GM18505 (cell line): ENCODE data around the gene FAM186B.

Experiments
- ATAC-seq: cut with Tn5 transposase; IDR thresholded peaks from one replicate; pipeline ENCODE4 v1.9.1; 2021; ENCODE audit not compliant: unreplicated experiment
- POLR2A ChIP-seq: IDR thresholded peaks from 4 replicates; pipeline ENCODE4 v1.6.1; 2011; ENCODE audit warnings: borderline replicate concordance; ENCODE audit not compliant: insufficient read depth, insufficient read length; ENCODE audit errors: extremely low read depth

FAM186B gene

DNA sequence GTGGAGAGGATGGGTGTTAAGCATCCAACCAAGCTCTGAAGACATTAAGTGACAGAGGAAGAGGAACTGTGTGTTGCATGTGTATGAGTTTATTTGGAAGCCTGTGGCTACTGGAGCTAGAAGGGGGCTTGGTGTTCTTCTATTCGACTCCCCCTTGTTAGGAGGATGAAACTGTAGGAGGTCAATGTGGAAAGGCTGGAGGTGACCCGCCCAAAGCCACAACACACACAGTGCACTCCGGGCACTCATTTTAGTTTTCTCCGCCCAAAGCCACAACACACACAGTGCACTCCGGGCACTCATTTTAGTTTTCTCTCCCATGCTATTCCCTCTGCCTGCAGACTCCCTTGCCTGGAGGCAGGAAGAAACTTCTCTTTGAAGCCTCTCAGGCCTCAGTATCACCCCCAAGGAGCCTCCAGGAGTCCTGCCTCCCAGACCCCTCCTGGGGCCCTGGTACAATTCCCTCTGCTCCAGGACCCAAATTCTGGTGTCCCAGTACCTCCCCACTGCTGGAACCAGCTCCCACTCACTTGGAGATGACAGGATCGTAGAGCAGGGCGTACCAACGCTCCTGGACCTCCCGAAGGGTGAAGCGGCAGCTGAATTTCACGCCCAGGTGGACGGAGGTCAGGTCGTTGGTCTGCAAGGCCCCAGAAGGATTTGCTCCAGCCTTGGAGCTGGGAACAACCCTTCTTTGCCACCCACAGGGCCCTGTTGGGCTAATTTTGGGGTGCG, 41.3 kb downstream of the FAM186B start:
- ATAC-seq: no peak
- no peak for TF ChIP-seq POLR2A

DNA sequence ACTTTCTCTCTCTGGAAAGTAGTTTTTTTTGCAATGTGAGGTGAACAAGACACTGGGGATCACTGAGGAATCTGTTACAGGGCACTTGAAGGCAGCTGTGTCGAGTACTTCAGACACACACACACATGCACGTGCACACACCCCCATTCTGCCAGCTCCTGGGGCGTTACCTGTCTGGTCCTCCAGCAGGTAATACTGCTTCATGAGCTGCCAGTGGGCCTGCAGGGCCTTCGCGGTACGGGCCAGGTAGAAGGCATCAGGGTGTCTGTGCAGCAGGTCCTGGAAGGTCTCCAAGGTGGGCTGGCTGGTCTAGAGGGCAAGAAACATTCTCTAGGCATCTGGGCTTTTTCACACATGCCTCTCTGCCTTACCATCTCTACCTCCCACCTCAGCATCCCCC, 42.6 kb downstream of the FAM186B start:
- ATAC-seq: no peak
- TF ChIP-seq POLR2A: no peak

DNA sequence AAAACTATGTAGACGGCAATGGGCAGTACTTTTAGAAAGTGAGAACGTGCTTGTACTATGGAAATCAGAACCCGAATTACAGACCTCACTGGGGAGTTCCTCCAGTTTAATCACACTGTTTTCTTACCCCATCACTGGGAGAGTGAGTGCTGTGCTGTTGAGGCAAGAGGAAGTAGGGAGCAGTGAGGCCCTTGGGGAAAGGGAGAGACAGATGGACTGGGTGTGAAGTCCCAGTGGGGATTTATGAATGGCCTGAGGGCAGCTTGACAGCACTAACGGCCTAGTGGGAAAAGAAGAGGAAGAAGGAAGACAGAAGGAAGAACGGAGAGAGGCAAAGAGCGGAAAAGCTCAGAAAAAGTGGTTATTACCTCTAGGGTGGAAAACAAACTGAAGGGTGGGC, 43.2 kb downstream of the FAM186B start:
- ATAC-seq: no peak
- no peak for TF ChIP-seq POLR2A

DNA sequence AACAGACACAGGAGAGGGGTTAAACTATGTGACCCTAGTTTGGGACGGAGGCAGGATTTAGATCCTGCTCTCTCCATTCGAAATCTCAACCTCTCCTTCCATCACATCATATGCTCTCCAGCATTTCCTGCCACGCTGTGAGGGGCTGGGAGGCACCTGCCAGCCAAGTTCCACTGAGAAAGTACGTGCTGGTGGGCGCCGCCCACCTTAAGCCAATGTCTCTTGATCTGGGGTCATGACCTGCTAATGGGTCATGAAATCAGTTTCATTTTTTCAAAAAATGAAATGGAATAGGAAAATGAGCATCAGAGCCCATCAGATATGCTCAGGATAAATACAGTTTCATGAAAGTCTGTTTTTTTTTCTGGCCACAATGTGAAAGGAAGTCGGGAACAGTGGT, 44.7 kb downstream of the FAM186B start:
- no peak for TF ChIP-seq POLR2A
- ATAC-seq: no peak

DNA sequence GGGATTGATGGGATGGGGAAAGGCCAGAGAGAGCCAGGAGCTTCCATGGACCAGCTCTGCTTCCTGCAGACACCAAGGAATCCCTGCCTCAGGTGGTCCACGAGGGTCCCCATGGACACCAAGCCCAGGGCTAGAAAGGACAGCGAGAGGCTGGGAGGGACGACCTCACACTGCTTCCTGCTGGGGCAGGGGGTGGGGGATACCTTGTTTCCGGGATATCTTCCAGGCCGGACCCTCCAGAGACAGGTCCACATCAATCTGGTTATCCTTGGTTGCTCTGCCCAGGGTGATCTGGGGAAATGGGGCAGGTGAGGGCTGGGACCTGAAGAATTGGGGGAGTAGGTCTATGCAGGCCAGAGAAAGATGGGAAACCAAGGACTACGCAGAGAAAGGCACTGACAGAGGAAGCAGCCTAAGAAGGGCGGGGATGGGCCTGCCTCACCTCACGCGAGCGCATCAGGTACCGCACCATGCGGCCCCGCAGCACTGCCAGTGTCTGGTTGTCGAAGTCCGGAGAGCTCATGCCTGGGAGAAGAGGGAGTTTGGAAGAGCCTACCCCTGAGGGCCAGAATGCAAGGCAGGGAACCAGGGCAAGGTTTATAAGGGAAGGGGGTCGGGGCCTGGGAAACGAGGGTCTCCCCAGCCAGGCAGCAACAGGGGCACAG, 46.3 kb downstream of the FAM186B start:
- TF ChIP-seq POLR2A: no peak
- ATAC-seq: no peak

DNA sequence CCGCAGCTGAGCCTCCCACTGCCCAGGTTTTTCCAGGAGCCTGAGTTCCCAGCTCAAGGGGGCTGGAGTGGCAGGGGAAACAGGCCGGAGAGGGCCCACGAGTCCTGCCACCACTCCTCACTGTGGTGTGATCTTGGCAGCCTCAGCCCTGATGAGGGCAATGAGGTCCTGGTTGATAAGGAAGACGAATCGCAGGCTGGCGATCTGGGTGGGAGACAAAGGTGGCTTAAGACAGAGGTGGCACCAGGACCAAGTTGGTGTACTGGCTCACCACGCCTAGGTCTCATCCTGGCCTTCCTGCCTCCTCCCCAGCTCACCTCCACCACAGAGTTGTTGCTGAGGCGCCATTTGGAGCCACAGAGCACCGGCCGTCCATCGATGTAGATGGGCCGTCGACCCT, 46.9 kb downstream of the FAM186B start:
- no peak for ATAC-seq
- TF ChIP-seq POLR2A: no peak

DNA sequence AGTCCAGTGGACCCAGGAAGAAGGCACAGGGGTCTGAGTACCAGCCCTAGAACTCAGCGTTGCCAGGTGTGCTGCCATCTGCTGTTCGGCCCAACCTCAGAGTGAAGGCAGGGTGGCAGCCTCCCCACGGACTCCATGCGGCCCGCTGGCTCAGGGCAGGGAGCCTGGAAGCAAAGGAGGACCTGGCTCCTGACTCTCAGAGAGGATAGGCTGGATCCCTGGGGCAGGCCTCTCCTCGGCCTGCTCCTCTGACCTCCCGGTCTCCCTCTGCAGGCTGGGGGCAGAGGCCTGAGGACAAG, 47.6 kb downstream of the FAM186B start:
- TF ChIP-seq POLR2A: no peak
- ATAC-seq: no peak

DNA sequence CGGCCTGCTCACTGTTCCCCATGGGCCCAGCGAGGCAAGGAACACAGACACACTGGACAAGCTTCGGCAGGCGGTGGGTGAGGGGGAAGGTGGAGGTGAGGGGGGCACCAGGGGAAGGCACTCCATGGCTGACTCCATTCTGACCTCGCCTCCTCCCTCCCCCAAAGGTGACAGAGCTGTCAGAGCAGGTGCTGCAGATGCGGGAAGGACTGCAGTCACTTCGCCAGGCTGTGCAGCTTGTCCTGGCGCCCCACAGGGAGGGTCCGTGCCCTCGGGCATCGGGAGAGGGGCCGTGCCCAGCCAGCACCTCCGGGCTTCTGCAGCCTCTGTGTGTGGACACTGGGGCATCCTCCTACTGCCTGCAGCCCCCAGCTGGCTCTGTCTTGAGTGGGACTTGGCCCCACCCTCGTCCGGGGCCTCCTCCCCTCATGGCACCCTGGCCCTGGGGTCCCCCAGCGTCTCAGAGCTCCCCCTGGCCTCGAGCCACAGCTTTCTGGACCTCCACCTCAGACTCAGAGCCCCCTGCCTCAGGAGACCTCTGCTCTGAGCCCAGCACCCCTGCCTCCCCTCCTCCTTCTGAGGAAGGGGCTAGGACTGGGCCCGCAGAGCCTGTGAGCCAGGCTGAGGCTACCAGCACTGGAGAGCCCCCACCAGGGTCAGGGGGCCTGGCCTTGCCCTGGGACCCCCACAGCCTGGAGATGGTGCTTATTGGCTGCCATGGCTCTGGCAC, 48.1 kb downstream of the FAM186B start:
- ATAC-seq: no peak
- no peak for TF ChIP-seq POLR2A

DNA sequence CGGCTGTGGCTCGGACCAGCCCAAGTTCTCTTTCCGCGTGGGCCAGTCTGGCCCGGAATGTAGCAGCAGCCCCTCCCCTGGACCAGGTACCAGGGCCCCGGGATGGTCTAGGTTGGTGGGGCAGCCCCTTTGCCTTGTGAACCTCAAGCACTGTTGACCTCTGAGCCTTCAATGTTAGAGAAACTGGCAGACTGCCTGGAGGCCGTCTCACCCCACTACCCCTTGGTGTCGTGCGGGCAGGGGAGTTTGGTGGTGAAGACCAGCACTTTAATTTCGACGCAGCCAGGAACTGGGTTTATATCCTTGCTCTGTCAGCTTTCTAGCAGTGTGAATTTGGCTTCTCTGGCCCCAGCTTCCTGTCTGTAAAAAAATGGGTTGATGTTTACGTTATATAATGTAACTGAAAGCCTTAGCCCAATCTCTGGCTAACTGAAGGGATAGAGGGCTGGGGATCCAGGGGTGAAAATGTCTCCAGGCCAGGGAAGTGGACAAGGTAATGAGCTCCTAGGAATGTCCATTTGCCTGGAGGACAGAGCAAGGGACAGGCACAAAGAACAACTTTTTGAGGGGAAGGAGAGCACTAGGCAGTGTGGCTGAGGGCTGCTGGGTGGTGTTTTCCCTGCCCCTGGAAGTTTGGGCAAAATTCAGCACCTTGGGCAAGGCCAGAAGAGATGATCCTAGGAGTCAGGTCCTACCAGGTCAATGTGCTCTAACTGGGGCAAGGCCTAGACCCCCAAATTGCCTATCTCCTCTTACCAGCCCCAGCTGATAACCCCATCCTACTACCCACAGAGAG, 48.9 kb downstream of the FAM186B start:
- no peak for TF ChIP-seq POLR2A

DNA sequence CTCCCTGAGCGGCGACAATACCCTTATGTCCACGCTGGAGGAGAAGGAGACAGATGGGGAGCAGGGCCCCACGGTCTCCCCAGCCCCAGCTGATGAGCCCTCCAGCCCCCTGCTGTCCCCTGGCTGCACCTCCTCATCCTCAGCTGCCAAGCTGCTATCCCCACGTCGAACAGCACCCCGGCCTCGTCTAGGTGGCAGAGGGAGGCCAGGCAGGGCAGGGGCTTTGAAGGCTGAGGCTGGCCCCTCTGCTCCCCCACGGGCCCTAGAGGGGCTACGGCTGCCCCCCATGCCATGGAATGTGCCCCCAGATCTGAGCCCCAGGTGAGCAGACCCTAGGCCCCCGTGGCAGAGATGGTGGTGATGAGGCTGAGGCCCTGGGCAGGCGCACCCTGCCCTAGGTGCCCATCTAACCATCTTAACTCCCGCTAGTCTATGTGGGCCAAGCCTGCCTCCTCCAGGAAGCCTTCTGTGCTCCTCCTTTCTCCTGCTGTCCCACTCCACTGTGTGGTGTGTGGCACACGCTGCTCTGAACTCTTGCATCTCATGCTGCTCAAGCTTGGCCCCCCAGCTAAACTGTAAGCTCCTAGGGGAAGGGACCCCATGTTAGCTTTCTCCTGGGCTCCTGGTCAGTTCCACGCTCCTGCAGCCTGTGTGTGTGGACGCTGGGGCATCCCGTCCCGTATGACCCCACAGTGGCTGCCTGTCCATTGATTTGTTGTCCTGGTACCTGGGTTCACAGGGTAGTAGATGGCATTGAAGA, 49.6 kb downstream of the FAM186B start:
- no peak for ATAC-seq
- no peak for TF ChIP-seq POLR2A

More for the DNA sequence above, 48.9 kb downstream of the FAM186B start:
- ATAC-seq: no peak

DNA sequence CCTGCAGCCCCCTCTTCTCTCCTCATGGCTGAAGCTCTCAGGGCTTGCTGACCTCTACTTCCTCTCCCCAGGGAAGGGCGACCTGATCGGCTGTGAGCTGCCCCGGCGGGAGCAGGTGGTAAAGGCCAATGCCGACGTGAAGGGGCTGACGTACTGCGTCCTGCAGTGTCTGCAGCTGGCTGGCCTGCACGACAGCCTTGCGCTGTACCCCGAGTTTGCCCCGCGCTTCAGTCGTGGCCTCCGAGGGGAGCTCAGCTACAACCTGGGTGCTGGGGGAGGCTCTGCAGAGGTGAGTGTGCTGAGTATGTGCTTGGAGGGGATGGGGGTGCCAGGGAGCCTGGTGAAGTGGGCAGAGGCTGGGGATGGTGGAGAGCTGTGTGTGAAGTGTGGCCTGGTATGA, 51.2 kb downstream of the FAM186B start:
- ATAC-seq: no peak
- TF ChIP-seq POLR2A: no peak

DNA sequence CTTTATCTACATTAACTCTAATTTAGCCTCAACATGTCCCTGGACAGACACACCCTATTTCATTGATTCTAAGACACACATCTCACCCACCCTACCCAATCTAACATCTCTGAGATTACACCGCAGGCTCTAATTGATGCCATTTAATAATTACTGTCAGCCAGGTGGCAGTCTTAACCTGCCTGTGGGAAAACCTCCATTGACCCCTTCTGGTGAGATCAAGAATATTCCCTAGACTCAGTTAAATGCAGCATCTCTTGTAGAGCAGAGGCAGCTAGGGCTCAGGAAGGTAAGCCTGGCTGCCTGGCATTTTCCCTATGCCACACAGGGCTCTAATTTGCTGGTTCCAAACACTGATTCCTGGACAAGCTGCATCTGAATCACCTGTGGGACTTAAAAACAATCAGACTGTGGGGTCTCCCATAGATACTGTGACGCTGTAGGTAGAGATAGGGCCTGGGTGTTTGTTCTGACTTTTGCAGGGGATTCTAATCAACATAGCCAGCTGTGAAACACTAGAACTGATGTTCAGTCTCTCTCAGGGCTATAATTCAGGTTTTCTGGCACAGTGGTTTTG, 51.8 kb downstream of the FAM186B start:
- no peak for TF ChIP-seq POLR2A

DNA sequence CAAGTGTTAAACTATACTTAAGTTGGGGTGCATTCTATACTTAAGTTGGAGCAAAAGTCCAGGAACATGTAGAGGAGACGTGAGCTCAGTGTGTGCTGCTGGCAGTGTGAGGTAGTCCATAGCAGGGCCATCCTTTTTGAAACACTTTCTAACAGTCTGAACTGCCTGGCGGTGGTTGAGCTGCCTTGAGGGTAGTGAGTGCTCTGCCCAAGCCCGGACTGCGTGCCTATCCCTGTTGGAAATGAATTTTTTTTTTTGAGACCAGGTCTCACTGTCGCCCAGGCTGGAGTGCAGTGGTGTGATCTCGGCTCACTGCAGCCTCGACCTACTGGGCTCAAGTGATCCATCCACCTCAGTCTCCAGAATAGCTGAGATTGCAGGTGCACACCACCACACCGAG, 52.5 kb downstream of the FAM186B start:
- no peak for TF ChIP-seq POLR2A
- ATAC-seq: no peak

More for the DNA sequence above, 51.8 kb downstream of the FAM186B start:
- ATAC-seq: no peak

DNA sequence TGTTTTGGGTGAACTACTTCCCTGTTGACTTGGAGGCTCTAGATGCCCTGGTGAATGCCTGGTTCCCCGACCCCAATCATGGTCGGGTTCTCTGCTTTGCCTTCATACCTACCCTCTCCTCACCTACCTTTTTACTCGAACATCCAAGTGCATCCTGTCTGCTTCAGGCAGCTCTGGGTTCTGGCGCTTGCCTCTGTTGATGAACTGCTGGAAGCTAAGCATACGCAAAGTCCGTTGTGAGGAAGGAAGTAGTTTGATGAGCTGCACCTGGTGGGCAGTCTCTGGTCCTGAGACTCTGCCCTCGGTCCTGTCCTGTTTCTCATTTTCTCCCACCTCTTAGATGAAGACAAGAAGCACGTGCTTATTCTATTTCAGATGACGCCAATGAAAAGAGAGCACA, 53.0 kb downstream of the FAM186B start:
- ATAC-seq: no peak
- TF ChIP-seq POLR2A: no peak
